ENCODE results near the gene LRP2.

- no peak for TF ChIP-seq CTCF (optimal IDR thresholded peaks at IDR 0.05 in 1 of 3, IDR thresholded peaks at IDR 0.05 in 1 of 3, conservative IDR thresholded peaks at IDR 0.05 in 1 of 3; ENCODE audit: extremely low read depth in 1 of 3, insufficient read depth in 2 of 3, low read length in 3 of 3)
- no peak for TF ChIP-seq EZH2 (IDR thresholded peaks at IDR 0.05; ENCODE audit: low read length)
Measured at GRCh38 chr2:169082995-169083394, 279.3 kb downstream of the LRP2 start.

Data from keratinocyte (primary cell).